MM.1S (cell line): ENCODE results near the gene AGPAT3.

Experiments
- DNase-seq: peaks from one replicate; pipeline ENCODE4 v3.0.0-alpha.2; 2015
- H2AFZ ChIP-seq: fragments of 300-600 bp; sonication (generic); 2 replicates; pipeline ENCODE4 v1.6.0; 2016; ENCODE audit warnings: antibody characterized with exemption, low read length
- H3F3A ChIP-seq: fragments of 300-600 bp; sonication (generic); 2 replicates; pipeline ENCODE4 v1.6.1; 2016; ENCODE audit warnings: mild to moderate bottlenecking, antibody characterized with exemption, low read length, moderate library complexity, mixed read lengths; ENCODE audit not compliant: insufficient read depth
- H3K27ac ChIP-seq: fragments of 300-600 bp; sonication (generic); 2 replicates; pipeline ENCODE4 v1.5.1; 2016; ENCODE audit warnings: mild to moderate bottlenecking, low read length
- H3K27me3 ChIP-seq: fragments of 300-600 bp; sonication (generic); replicated peaks from 2 replicates; pipeline ENCODE4 v1.6.0; 2016; ENCODE audit warnings: low read length; ENCODE audit not compliant: insufficient read depth
- H3K36me3 ChIP-seq: fragments of 300-600 bp; sonication (generic); replicated peaks from 2 replicates; pipeline ENCODE4 v1.6.1; 2016; ENCODE audit warnings: mild to moderate bottlenecking, low read length, mixed read lengths; ENCODE audit not compliant: insufficient read depth
- H3K4me1 ChIP-seq: fragments of 300-600 bp; sonication (generic); 2 replicates; pipeline ENCODE4 v1.6.1; 2016; ENCODE audit warnings: low read length, mixed read lengths
- H3K4me2 ChIP-seq: fragments of 300-600 bp; sonication (generic); 2 replicates; pipeline ENCODE4 v1.6.0; 2016; ENCODE audit warnings: low read depth, low read length
- H3K4me3 ChIP-seq: fragments of 300-600 bp; sonication (generic); 2 replicates; pipeline ENCODE4 v1.5.1; 2016; ENCODE audit warnings: low read length, mixed read lengths
- H3K79me2 ChIP-seq: fragments of 300-600 bp; sonication (generic); 2 replicates; pipeline ENCODE4 v1.6.1; 2016; ENCODE audit warnings: mixed run types, low read length, mixed read lengths
- H3K9ac ChIP-seq: fragments of 300-600 bp; sonication (generic); 2 replicates; pipeline ENCODE4 v1.6.1; 2016; ENCODE audit warnings: low read length, mixed read lengths
- H3K9me2 ChIP-seq: fragments of 300-600 bp; sonication (generic); replicated peaks from 2 replicates; pipeline ENCODE4 v1.6.1; 2016; ENCODE audit warnings: mild to moderate bottlenecking, low read length, mixed read lengths; ENCODE audit not compliant: insufficient read depth
- H3K9me3 ChIP-seq: fragments of 300-600 bp; sonication (generic); replicated peaks from 2 replicates; pipeline ENCODE4 v1.6.1; 2016; ENCODE audit warnings: mild to moderate bottlenecking, low read length, mixed read lengths; ENCODE audit not compliant: insufficient read depth
- H4K20me1 ChIP-seq: fragments of 300-600 bp; sonication (generic); 2 replicates; pipeline ENCODE4 v1.6.1; 2016; ENCODE audit warnings: mild to moderate bottlenecking, low read length, moderate library complexity, mixed read lengths; ENCODE audit not compliant: insufficient read depth
- CTCF ChIP-seq: fragments of 300-600 bp; sonication (generic); IDR thresholded peaks from 2 replicates; pipeline ENCODE4 v1.5.1; 2016; ENCODE audit warnings: antibody characterized with exemption, low read length, mixed read lengths
- EZH2 ChIP-seq: fragments of 300-600 bp; sonication (generic); optimal IDR thresholded peaks from 2 replicates; pipeline ENCODE3; 2017; ENCODE audit warnings: low read depth, mild to moderate bottlenecking, antibody characterized with exemption, low read length, mixed read lengths
- EZH2phosphoT487 ChIP-seq: fragments of 300-600 bp; sonication (generic); IDR thresholded peaks from 2 replicates; pipeline ENCODE4 v1.6.1; 2018; ENCODE audit warnings: antibody characterized with exemption, low read length

The AGPAT3 gene

GRCh38 chr21:43942201-43942600, 77.2 kb downstream of the AGPAT3 start:
- H3K36me3 ChIP-seq: no peaks in the 10 kb centered on the region
- no peak for TF ChIP-seq EZH2phosphoT487
- no peak for TF ChIP-seq EZH2
- no peak for TF ChIP-seq CTCF
- no peaks in the 10 kb centered on the region for H3K9me2 ChIP-seq
- H3K4me3 ChIP-seq: no peak overlapping the region
- H3K4me2 ChIP-seq: no peak overlapping the region
- H4K20me1 ChIP-seq: peaks cover 11% of the 10 kb centered on the region; the same call in 1 of the 2 replicates
- peaks cover 11% of the 10 kb centered on the region for H3F3A ChIP-seq
- no peaks in the 10 kb centered on the region for H3K9me3 ChIP-seq
- H3K27me3 ChIP-seq: no peaks in the 10 kb centered on the region
- H3K79me2 ChIP-seq: peaks cover 88% of the 10 kb centered on the region
- H3K4me1 ChIP-seq: peaks cover 5% of the 10 kb centered on the region; the same call in 1 of the 2 replicates
- no peak overlapping the region for H3K9ac ChIP-seq
- no peak overlapping the region for H2AFZ ChIP-seq
- DNase-seq: no peak
- no peak overlapping the region for H3K27ac ChIP-seq

GRCh38 chr21:43942621-43943020, 77.6 kb downstream of the AGPAT3 start:
- Histone ChIP-seq H3K9me3 (no peaks in the 10 kb centered on the region), H4K20me1 (peaks cover 11% of the 10 kb centered on the region; the same call in 1 of the 2 replicates), H3K79me2 (peaks cover 87% of the 10 kb centered on the region), H3K4me2 (no peak overlapping the region), H3F3A (peaks cover 8% of the 10 kb centered on the region), H3K9me2 (no peaks in the 10 kb centered on the region), H3K9ac (no peak overlapping the region), H3K4me1 (peaks cover 5% of the 10 kb centered on the region; the same call in 1 of the 2 replicates), H3K27ac (no peak overlapping the region), H3K4me3 (no peak overlapping the region), H3K27me3 (no peaks in the 10 kb centered on the region), H3K36me3 (no peaks in the 10 kb centered on the region), H2AFZ (no peak overlapping the region)
- no peak for TF ChIP-seq EZH2phosphoT487
- no peak for TF ChIP-seq CTCF
- no peak for TF ChIP-seq EZH2
- no peak for DNase-seq

GRCh38 chr21:43943512-43944077, 78.6 kb downstream of the AGPAT3 start:
- Histone ChIP-seq H3K9me3 (no peaks in the 10 kb centered on the region), H2AFZ (no peak overlapping the region), H3K9ac (no peak overlapping the region), H3K27me3 (no peaks in the 10 kb centered on the region), H3K4me3 (no peak overlapping the region), H3F3A (peaks cover 4% of the 10 kb centered on the region), H3K9me2 (no peaks in the 10 kb centered on the region), H3K4me2 (no peak overlapping the region), H3K27ac (no peak overlapping the region), H3K36me3 (no peaks in the 10 kb centered on the region), H3K4me1 (no peaks in the 10 kb centered on the region), H4K20me1 (peaks cover 11% of the 10 kb centered on the region; the same call in 1 of the 2 replicates), H3K79me2 (peaks cover 87% of the 10 kb centered on the region)
- TF ChIP-seq CTCF: no peak
- TF ChIP-seq EZH2phosphoT487: no peak
- TF ChIP-seq EZH2: no peak
- no peak for DNase-seq
